Common myeloid progenitor, CD34-positive (primary cell): ENCODE measurements around the gene CLMP.
A peak's percentile ranks its signal among the peaks of the same experiment; 100 is the strongest.

ENCODE experiments used
- CTCF ChIA-PET: fragments of 350-600 bp; sonication (Branson Sonifier 250); formaldehyde crosslinking; loops from one replicate; lab custom pipeline; 2021; ENCODE audit warnings: antibody characterized with exemption; lab: Charles Lee
- POLR2A ChIA-PET: fragments of 350-600 bp; sonication (Branson Sonifier 250); formaldehyde crosslinking; loops from one replicate; lab custom pipeline; 2021; ENCODE audit warnings: antibody characterized with exemption; lab: Charles Lee
- DNase-seq, 3 donors: peaks; one replicate each; pipeline versions ENCODE4 v3.0.0 to v3.0.0-alpha.2; 2013
- H3K27ac ChIP-seq, 2 experiments: 1 replicate in 1 of 2; 2 replicates in 1 of 2; pipeline ENCODE4 v1.7.0; 2013; ENCODE audit warnings: inconsistent platforms in 2 of 2, low read length in 2 of 2, mild to moderate bottlenecking in 2 of 2, low read depth in 1 of 2, moderate library complexity in 1 of 2; ENCODE audit not compliant: severe bottlenecking in 2 of 2, insufficient read depth in 1 of 2, poor library complexity in 1 of 2
- H3K27me3 ChIP-seq, 5 experiments: replicated peaks in 2 of 5; 1 replicate in 3 of 5; 2 replicates in 2 of 5; pipeline versions ENCODE4 v1.6.1 to v1.7.0; 2013; ENCODE audit warnings: low read length in 4 of 5, mild to moderate bottlenecking in 2 of 5, moderate library complexity in 2 of 5, inconsistent platforms in 1 of 5; ENCODE audit not compliant: insufficient read depth in 5 of 5, control insufficient read depth in 4 of 5
- H3K36me3 ChIP-seq, 4 experiments: 1 replicate in 2 of 4; 2 replicates in 2 of 4; pipeline versions ENCODE4 v1.6.1 to v1.7.0; 2013; ENCODE audit warnings: low read length in 3 of 4, control low read depth in 1 of 4, mild to moderate bottlenecking in 1 of 4; ENCODE audit not compliant: control insufficient read depth in 4 of 4, insufficient read depth in 4 of 4
- H3K4me1 ChIP-seq, 4 experiments: 1 replicate in 3 of 4; 2 replicates in 1 of 4; pipeline versions ENCODE4 v1.6.1 to v1.7.1; 2013; ENCODE audit warnings: low read length in 3 of 4, mild to moderate bottlenecking in 3 of 4, control low read depth in 1 of 4, inconsistent platforms in 1 of 4, moderate library complexity in 1 of 4; ENCODE audit not compliant: control insufficient read depth in 4 of 4, insufficient read depth in 4 of 4; ENCODE audit errors: control extremely low read depth in 1 of 4
- H3K4me3 ChIP-seq, 7 experiments: 1 replicate in 4 of 7; 2 replicates in 3 of 7; pipeline versions ENCODE4 v1.5.1 to v1.7.0; 2013; ENCODE audit warnings: mild to moderate bottlenecking in 7 of 7, low read length in 6 of 7, moderate library complexity in 6 of 7, inconsistent platforms in 2 of 7, low read depth in 2 of 7, control low read depth in 1 of 7; ENCODE audit not compliant: insufficient read depth in 4 of 7, control insufficient read depth in 1 of 7; ENCODE audit errors: extremely low read depth in 1 of 7
- H3K9me3 ChIP-seq, 5 experiments: 1 replicate in 4 of 5; 2 replicates in 1 of 5; pipeline versions ENCODE4 v1.6.1 to v1.7.1; 2013; ENCODE audit warnings: low read length in 4 of 5, mild to moderate bottlenecking in 2 of 5, inconsistent platforms in 1 of 5, low read depth in 1 of 5, moderate library complexity in 1 of 5; ENCODE audit not compliant: control insufficient read depth in 4 of 5, insufficient read depth in 2 of 5; ENCODE audit errors: control extremely low read depth in 1 of 5
- WGBS: methylation state at CpG from one replicate; pipeline ENCODE4 v1.1.5; 2013; ENCODE audit not compliant: insufficient coverage; 5-methylcytosine and 5-hydroxymethylcytosine counted together

Gene CLMP

GRCh38 chr11:123069908-123070821 is 124.9 kb downstream of the CLMP start:
- H3K36me3 ChIP-seq = peaks cover 0 to 3% (median 0%) of the 10 kb centered on the region in 4 experiments
- H3K9me3 ChIP-seq = no peaks in the 10 kb centered on the region
- 50% methylated on average over 1 of the region's 5 CpGs for WGBS
- peak; percentile 21 to 73 (median 64) for DNase-seq
- H3K4me3 ChIP-seq = peak overlapping the region in 6 of 7 experiments; percentile 53 to 70 (median 61)
- H3K27me3 ChIP-seq = no peaks in the 10 kb centered on the region
- peaks cover 0 to 21% (median 15%) of the 10 kb centered on the region in 4 experiments for H3K4me1 ChIP-seq
- CTCF ChIA-PET = interaction anchor here (1.3 to 1.9 kb wide), 3 partner anchors 9 to 191 kb away, joined by 3 to 6 read pairs (median 3); no protein-coding TSS in a partner anchor
- POLR2A ChIA-PET = no interaction called here
- H3K27ac ChIP-seq = peak overlapping the region; percentile 59 to 77

DNA sequence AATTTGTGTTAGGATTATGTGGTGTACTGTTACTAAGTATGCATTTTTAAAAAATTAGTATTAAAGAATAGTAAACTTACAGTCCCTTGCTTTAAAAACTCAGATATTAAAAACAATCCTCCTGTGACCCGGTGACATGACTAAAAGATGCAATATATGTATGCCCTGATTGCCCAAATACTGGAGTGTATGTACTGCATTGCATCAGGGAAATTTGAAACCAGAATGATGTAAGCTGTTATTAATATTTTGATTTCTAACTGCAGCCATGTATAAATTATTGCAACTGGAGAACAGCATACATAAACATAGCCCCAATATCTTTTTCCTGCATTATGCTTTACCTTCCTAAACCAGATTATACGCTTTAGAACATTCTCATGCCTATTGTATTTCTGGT is 129.4 kb downstream of the CLMP start:
- Histone ChIP-seq H3K27ac (no peak overlapping the region), H3K36me3 (peaks cover 1 to 9% (median 4%) of the 10 kb centered on the region in 4 experiments), H3K4me1 (peaks cover 16 to 49% (median 27%) of the 10 kb centered on the region in 4 experiments), H3K27me3 (no peaks in the 10 kb centered on the region), H3K9me3 (no peaks in the 10 kb centered on the region), H3K4me3 (no peak overlapping the region)
- DNase-seq = no peak
- CTCF ChIA-PET = interaction anchor here (2.7 kb wide), 1 partner anchor 11 kb away, joined by 16 read pairs; no protein-coding TSS in a partner anchor
- POLR2A ChIA-PET = no interaction called here
- 100% methylated on average over 1 of the region's 2 CpGs for WGBS

- H3K27me3 ChIP-seq = no peaks in the 10 kb centered on the region
- H3K27ac ChIP-seq = peak overlapping the region; percentile 99 to 100
- WGBS = 30% methylated on average over 2 of the region's 9 CpGs
- H3K4me3 ChIP-seq = peak overlapping the region in 6 of 7 experiments; percentile 82 to 98 (median 91)
- ChIA-PET CTCF (interaction anchor here (0.6 to 1.1 kb wide), 3 partner anchors 8 to 41 kb away, joined by 3 to 5 read pairs (median 4); no protein-coding TSS in a partner anchor), POLR2A (no interaction called here)
- H3K36me3 ChIP-seq = peaks cover 6 to 25% (median 18%) of the 10 kb centered on the region in 4 experiments
- H3K9me3 ChIP-seq = no peaks in the 10 kb centered on the region
- peaks cover 20 to 53% (median 30%) of the 10 kb centered on the region in 4 experiments for H3K4me1 ChIP-seq
- peak in 1 of 3 donors; percentile 24 for DNase-seq
Measured at GRCh38 chr11:123063826-123064657, 131.0 kb downstream of the CLMP start.

- Histone ChIP-seq H3K36me3 (peaks cover 9 to 34% (median 25%) of the 10 kb centered on the region in 4 experiments), H3K27ac (peak overlapping the region; percentile 99 to 100), H3K4me3 (peak overlapping the region; percentile 82 to 98 (median 90)), H3K27me3 (no peaks in the 10 kb centered on the region), H3K9me3 (no peaks in the 10 kb centered on the region), H3K4me1 (peaks cover 22 to 57% (median 34%) of the 10 kb centered on the region in 4 experiments)
- DNase-seq = peak; percentile 64 to 69 (median 64)
- ChIA-PET POLR2A (interaction anchor here (0.6 kb wide), 1 partner anchor 59 kb away, joined by 3 read pairs; no protein-coding TSS in a partner anchor), CTCF (interaction anchor here (0.7 to 2.2 kb wide), 3 partner anchors 10 to 41 kb away, joined by 4 to 8 read pairs (median 5); no protein-coding TSS in a partner anchor)
- 3% methylated on average over 29 of the region's 37 CpGs for WGBS
Measured at GRCh38 chr11:123062892-123063825, 131.9 kb downstream of the CLMP start.

DNA sequence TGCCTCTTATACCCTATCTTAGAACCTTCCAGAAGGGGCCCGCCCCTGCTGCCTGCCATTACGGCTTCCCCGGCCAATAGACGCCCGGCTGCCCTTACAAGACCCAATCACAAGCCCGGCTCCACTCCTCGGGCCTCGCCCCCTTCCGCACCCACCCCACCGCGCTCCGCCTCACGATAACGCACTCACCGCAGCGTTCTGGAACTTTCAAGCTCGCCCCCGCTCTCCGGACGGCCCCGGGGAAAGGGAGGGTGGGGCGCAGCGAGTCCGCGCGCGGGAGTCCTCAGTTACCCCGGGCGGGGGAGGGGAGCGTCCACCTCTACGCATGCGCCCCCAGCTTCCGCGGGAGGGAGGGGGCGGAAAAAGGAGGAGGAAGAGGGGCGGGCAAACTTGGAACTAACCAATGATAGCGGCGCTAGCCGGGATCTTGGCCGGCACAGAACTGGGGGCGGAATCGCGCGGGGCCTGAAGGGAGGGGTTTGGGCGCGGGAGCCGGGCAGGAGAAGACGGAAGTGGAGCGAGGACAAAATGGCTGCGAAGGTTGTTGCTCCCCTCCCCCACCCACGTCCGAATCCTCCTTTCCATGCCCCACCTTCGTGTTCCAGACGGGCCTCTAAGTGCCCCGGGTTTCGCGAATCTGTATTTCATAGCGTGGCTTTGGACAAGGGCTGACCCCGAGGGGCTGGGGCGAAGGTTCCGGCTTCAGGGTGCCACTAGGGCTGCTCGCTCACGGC is 132.7 kb downstream of the CLMP start:
- H3K36me3 ChIP-seq = peaks cover 9 to 42% (median 29%) of the 10 kb centered on the region in 4 experiments
- H3K27me3 ChIP-seq = no peaks in the 10 kb centered on the region
- peak overlapping the region; percentile 99 to 100 for H3K27ac ChIP-seq
- CTCF ChIA-PET = interaction anchor here (0.8 to 2.2 kb wide), 4 partner anchors 9 to 150 kb away, joined by 3 to 8 read pairs (median 3); no protein-coding TSS in a partner anchor
- POLR2A ChIA-PET = interaction anchor here (0.6 kb wide), 1 partner anchor 60 kb away, joined by 3 read pairs; no protein-coding TSS in a partner anchor
- H3K9me3 ChIP-seq = no peaks in the 10 kb centered on the region
- peaks cover 22 to 58% (median 40%) of the 10 kb centered on the region in 4 experiments for H3K4me1 ChIP-seq
- 0% methylated on average over 46 of the region's 63 CpGs for WGBS
- H3K4me3 ChIP-seq = peak overlapping the region; percentile 85 to 99 (median 96)
- DNase-seq = peak; percentile 99 to 100 (median 100)
